GM12878 (cell line): ENCODE results near the gene BBS9. TPM values are rescaled to one million over a fixed set of nuclear protein-coding genes. Genes with fewer than 3 reads are reported as not detected.

Experiments used
- ATAC-seq: fragments of 200-7000 bp; cut with Tn5 transposase; 3 replicates; pipeline ENCODE4 v1.9.1; 2020; ENCODE audit warnings: mild to moderate bottlenecking, moderate library complexity
- BruUV-seq: library from RNA; stranded (reverse); fragments of 400-500 nt; replicated peaks from 2 replicates; lab custom pipeline; 2021; lab: Mats Ljungman, UMichigan
- CTCF ChIA-PET: fragments of 300-600 bp; sonication (Branson Sonifier 250); formaldehyde crosslinking; extraction: SDS; loops from one replicate; lab custom pipeline; 2021; ENCODE audit warnings: inconsistent platforms; lab: Yijun Ruan, JAX
- POLR2A ChIA-PET: fragments of 350-600 bp; formaldehyde crosslinking; extraction: SDS; loops from one replicate; lab custom pipeline; 2021; ENCODE audit warnings: inconsistent platforms; lab: Charles Lee
- RAD21 ChIA-PET: fragments of 300-600 bp; sonication (Branson Sonifier 250); formaldehyde crosslinking; loops from one replicate; lab custom pipeline; 2023; ENCODE audit warnings: antibody characterized with exemption; ENCODE audit not compliant: unreplicated experiment; lab: Charles Lee
- SMC1A ChIA-PET: fragments of 300-600 bp; sonication (Branson Sonifier 250); formaldehyde crosslinking; loops from one replicate; lab custom pipeline; 2023; ENCODE audit not compliant: unreplicated experiment, uncharacterized antibody; lab: Charles Lee
- DNase-seq: peaks from one replicate; pipeline ENCODE4 v3.0.0-alpha.2; 2011; ENCODE audit warnings: low read depth, low spot score
- FAIRE-seq: peaks from 3 replicates; lab custom pipeline; 2011; peaks lifted over from hg19 to GRCh38; lab: Jason Lieb, UNC
- H2AFZ ChIP-seq: 2 replicates; pipeline ENCODE4 v1.6.0; 2011; ENCODE audit warnings: low read depth, low read length, control low read depth; ENCODE audit not compliant: control insufficient read depth
- H3K27ac ChIP-seq: 2 replicates; pipeline ENCODE4 v1.5.1; 2011; ENCODE audit warnings: control low read depth; ENCODE audit not compliant: control insufficient read depth, insufficient read depth
- H3K27me3 ChIP-seq, 2 experiments: replicated peaks in 1 of 2; 2 replicates each; pipeline versions ENCODE4 v1.6.0 to v1.6.1; 2011; ENCODE audit warnings: low read length in 1 of 2; ENCODE audit not compliant: control insufficient read depth in 2 of 2, insufficient read depth in 2 of 2
- H3K36me3 ChIP-seq, 2 experiments: 2 replicates each; pipeline ENCODE4 v1.5.1; 2011; ENCODE audit warnings: low read length in 1 of 2; ENCODE audit not compliant: control insufficient read depth in 2 of 2, insufficient read depth in 2 of 2
- H3K4me1 ChIP-seq: 2 replicates; pipeline ENCODE4 v1.6.1; 2011; ENCODE audit warnings: mild to moderate bottlenecking, low read length, moderate library complexity, mixed read lengths; ENCODE audit not compliant: control insufficient read depth, insufficient read depth
- H3K4me2 ChIP-seq: 2 replicates; pipeline ENCODE4 v1.6.0; 2011; ENCODE audit warnings: control low read depth; ENCODE audit not compliant: control insufficient read depth, insufficient read depth
- H3K4me3 ChIP-seq: fragments of 200-600 bp; sonication (generic); 2 replicates; pipeline ENCODE4 v1.5.1; 2016
- H3K79me2 ChIP-seq: 2 replicates; pipeline ENCODE4 v1.6.0; 2011; ENCODE audit warnings: low read length; ENCODE audit not compliant: control insufficient read depth, insufficient read depth
- H3K9ac ChIP-seq: 2 replicates; pipeline ENCODE4 v1.8.0; 2011; ENCODE audit warnings: low read length, control low read depth, mixed read lengths; ENCODE audit not compliant: control insufficient read depth, insufficient read depth
- H3K9me3 ChIP-seq: replicated peaks from 3 replicates; pipeline ENCODE4 v1.5.1; 2011; ENCODE audit warnings: mild to moderate bottlenecking, low read length; ENCODE audit not compliant: control insufficient read depth, insufficient read depth
- H4K20me1 ChIP-seq: 2 replicates; pipeline ENCODE4 v1.6.0; 2011; ENCODE audit not compliant: control insufficient read depth, insufficient read depth
- BCL3 ChIP-seq: IDR thresholded peaks from 2 replicates; pipeline ENCODE4 v1.6.1; 2011; ENCODE audit warnings: borderline replicate concordance, low read depth, mild to moderate bottlenecking, moderate library complexity, low read length; ENCODE audit not compliant: insufficient read depth, poor library complexity, severe bottlenecking
- CBX5 ChIP-seq: sonication (generic); IDR thresholded peaks from 2 replicates; pipeline ENCODE4 v1.6.1; 2016; ENCODE audit warnings: low read depth, moderate library complexity, mild to moderate bottlenecking, inconsistent platforms
- CEBPB ChIP-seq, 2 experiments: fragments of 150-350 bp in 1 of 2; IDR thresholded peaks; 2 replicates each; pipeline ENCODE4 v1.6.1; 2012 to 2014; ENCODE audit warnings: low read depth in 2 of 2, low read length in 2 of 2, borderline replicate concordance in 1 of 2, inconsistent platforms in 1 of 2
- CREB1 ChIP-seq: IDR thresholded peaks from 2 replicates; pipeline ENCODE4 v1.6.1; 2012; ENCODE audit warnings: low read depth, mild to moderate bottlenecking, inconsistent platforms
- EGR1 ChIP-seq, 2 experiments: IDR thresholded peaks; 1 replicate in 1 of 2; 2 replicates in 1 of 2; pipeline ENCODE4 v1.6.1; 2011 to 2012; ENCODE audit warnings: low read depth in 2 of 2, low read length in 2 of 2, borderline replicate concordance in 1 of 2, mild to moderate bottlenecking in 1 of 2, moderate library complexity in 1 of 2
- EZH2 ChIP-seq: IDR thresholded peaks from 2 replicates; pipeline ENCODE4 v1.6.1; 2012; ENCODE audit warnings: low read depth, mild to moderate bottlenecking, control low read depth, inconsistent platforms, low read length, borderline replicate concordance; ENCODE audit not compliant: control insufficient read depth
- MEF2B ChIP-seq: fragments of 450-650 bp; IDR thresholded peaks from 2 replicates; pipeline ENCODE4 v1.6.1; 2018; ENCODE audit warnings: mild to moderate bottlenecking, moderate library complexity; ENCODE audit not compliant: partially characterized antibody, poor library complexity, severe bottlenecking
- RAD51 ChIP-seq: fragments of 450-650 bp; IDR thresholded peaks from 2 replicates; pipeline ENCODE4 v1.6.1; 2016; ENCODE audit warnings: moderate library complexity, mild to moderate bottlenecking, inconsistent platforms
- RCOR1 ChIP-seq: conservative IDR thresholded peaks from 2 replicates; pipeline ENCODE4 v1.6.1; 2012; ENCODE audit warnings: low read depth, low read length, improper control_type of control experiment
- RELB ChIP-seq: fragments of 450-650 bp; IDR thresholded peaks from 2 replicates; pipeline ENCODE4 v1.6.1; 2017; ENCODE audit warnings: low read depth, mild to moderate bottlenecking, moderate library complexity
- SUZ12 ChIP-seq: fragments of 200-600 bp; sonication (generic); IDR thresholded peaks from one replicate; pipeline ENCODE4 v1.6.1; 2018; ENCODE audit warnings: antibody characterized with exemption, mild to moderate bottlenecking; ENCODE audit not compliant: unreplicated experiment
- TCF12 ChIP-seq: IDR thresholded peaks from 2 replicates; pipeline ENCODE4 v1.6.1; 2011; ENCODE audit warnings: low read depth, mild to moderate bottlenecking, low read length
- ZBED1 ChIP-seq: IDR thresholded peaks from 2 replicates; pipeline ENCODE4 v1.6.1; 2016; ENCODE audit warnings: borderline replicate concordance
- WGBS: methylation state at CpG from one replicate; pipeline ENCODE4 v1.1.6; 2016; ENCODE audit warnings: low lambda C conversion rate; ENCODE audit not compliant: insufficient replicate concordance, insufficient coverage; ENCODE audit errors: missing lambda C conversion rate; 5-methylcytosine and 5-hydroxymethylcytosine counted together
- in situ Hi-C: fragments of 300-500 bp; cut with MboI; formaldehyde crosslinking; loops from 9 replicates; pipeline ENCODE4 v1.14.3; 2018; ENCODE audit warnings: mixed read lengths
- intact Hi-C: fragments of 100-400 bp; cut with micrococcal nuclease; formaldehyde crosslinking; loops from one replicate; pipeline ENCODE4 v1.14.2; 2022; ENCODE audit not compliant: unreplicated experiment
- polyA plus RNA-seq, 11 experiments: library from polyadenylated mRNA; depleted of rRNA in 4 of 11; unstranded in 6 of 11; stranded (reverse) in 5 of 11; fragments of >200 nt; fragmentation: Nextera tagmentation in 4 of 11; fragmentation: Illumina TruSeq in 1 of 11; extraction: Ambion mirVana in 4 of 11; extraction: Trizol in 1 of 11; gene quantifications; 1 replicate in 1 of 11; 2 replicates in 10 of 11; pipeline versions ENCODE4 v1.2.1 to v1.2.3, GENCODE V29; 2011 to 2016; ENCODE audit warnings: inconsistent platforms in 2 of 11, missing spikeins in 2 of 11, low read depth in 1 of 11
- total RNA-seq, 4 experiments: library from RNA; depleted of rRNA in 3 of 4; stranded (reverse); fragments of >200 nt in 3 of 4; fragmentation: Illumina TruSeq in 1 of 4; extraction: Trizol in 1 of 4; gene quantifications; 2 replicates each; pipeline versions ENCODE4 v1.2.1 to v1.2.3, GENCODE V29; 2013 to 2021

Gene BBS9
- total and polyA plus RNA-seq, 10 of the 15 experiments (the other 5 are each of a cell fraction or from before 2014, with no cell fraction given) = 1.2 to 5.6 (median 2.3) TPM

- TF ChIP-seq RCOR1 (no peak), EGR1 (IDR thresholded peaks at IDR 0.05; ENCODE audit: borderline replicate concordance in 1 of 2, low read depth in 2 of 2, low read length in 2 of 2) (no peak)
Observed at GRCh38 chr7:33087858-33088257, 41.5 kb upstream of the BBS9 start (continued).

- CTCF ChIA-PET = interaction anchor here (1.2 kb wide), 1 partner anchor 18 kb away, joined by 4 read pairs; no protein-coding TSS in a partner anchor
- ATAC-seq (no peak), FAIRE-seq (no peak), DNase-seq (no peak)
- H3K9me3 ChIP-seq = no peaks in the 10 kb centered on the region
- WGBS = 74% methylated on average over 7 of the region's 7 CpGs
- in situ Hi-C loops = no loop called here
- H3K27me3 ChIP-seq = no peaks in the 10 kb centered on the region
- intact Hi-C loops = no loop called here
- 0 out of 4 replicates have a peak, but pooled peaks cover 0 to 1% of the 10 kb centered on the region in 2 experiments for H3K36me3 ChIP-seq
- no peak overlapping the region for H2AFZ ChIP-seq
- RAD21 ChIA-PET = no interaction called here
- SMC1A ChIA-PET = no interaction called here
- H4K20me1 ChIP-seq = no peaks in the 10 kb centered on the region
- POLR2A ChIA-PET = no interaction called here
- H3K4me3 ChIP-seq = no peak overlapping the region
- no TSS peak for BruUV-seq
- no peaks in the 10 kb centered on the region for H3K79me2 ChIP-seq
- H3K27ac ChIP-seq = no peak overlapping the region
- no peak for TF ChIP-seq ZBED1
- H3K9ac ChIP-seq = no peak overlapping the region
- H3K4me2 ChIP-seq = no peak overlapping the region
- H3K4me1 ChIP-seq = no peaks in the 10 kb centered on the region
Observed at GRCh38 chr7:33089142-33089541, 40.2 kb upstream of the BBS9 start.

DNA sequence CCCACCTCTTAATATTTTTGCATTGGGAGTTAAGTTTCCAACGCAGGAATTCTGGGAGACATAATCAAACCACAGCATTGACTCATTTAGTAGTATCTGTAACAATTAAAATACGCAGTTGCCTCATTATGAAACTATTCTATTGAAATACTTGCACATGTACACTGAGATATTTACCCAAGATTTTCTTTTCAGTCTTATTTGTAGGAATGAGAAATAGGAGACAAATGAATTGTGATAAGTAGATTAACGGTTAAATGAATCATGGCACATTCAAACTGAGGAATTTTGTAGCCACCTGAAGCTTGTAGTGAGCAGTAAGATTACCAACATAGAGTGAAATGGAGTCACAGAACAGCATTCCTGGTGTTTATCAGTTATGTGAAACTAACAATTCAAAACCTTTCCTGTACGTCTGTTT, 38.2 kb upstream of the BBS9 start:
- in situ Hi-C loops = no loop called here
- no peaks in the 10 kb centered on the region for H3K79me2 ChIP-seq
- intact Hi-C loops = no loop called here
- H3K9me3 ChIP-seq = no peaks in the 10 kb centered on the region
- no peak overlapping the region for H3K27ac ChIP-seq
- H2AFZ ChIP-seq = no peak overlapping the region
- BruUV-seq = no TSS peak
- RAD21 ChIA-PET = no interaction called here
- H3K36me3 ChIP-seq = 0 out of 4 replicates have a peak, but pooled peaks cover 1 to 4% of the 10 kb centered on the region in 2 experiments
- FAIRE-seq (no peak), DNase-seq (no peak), ATAC-seq (no peak)
- POLR2A ChIA-PET = no interaction called here
- no peak overlapping the region for H3K4me2 ChIP-seq
- CTCF ChIA-PET = interaction anchor here (0.8 to 2.1 kb wide), 2 partner anchors 14 to 16 kb away, joined by 3 to 6 read pairs; no protein-coding TSS in a partner anchor
- H3K4me3 ChIP-seq = no peak overlapping the region
- SMC1A ChIA-PET = interaction anchor here (2.3 kb wide), 1 partner anchor 18 kb away, joined by 6 read pairs; no protein-coding TSS in a partner anchor
- WGBS = 81% methylated on average over 4 of the region's 4 CpGs
- H3K27me3 ChIP-seq = no peaks in the 10 kb centered on the region
- no peak overlapping the region for H3K9ac ChIP-seq
- H4K20me1 ChIP-seq = no peaks in the 10 kb centered on the region
- H3K4me1 ChIP-seq = no peaks in the 10 kb centered on the region
- no peak for TF ChIP-seq CREB1
- no peak for TF ChIP-seq RAD51
- no peak for TF ChIP-seq EZH2
- TF ChIP-seq CBX5 = no peak
- TF ChIP-seq TCF12 = no peak
- TF ChIP-seq RELB = no peak
- TF ChIP-seq MEF2B = no peak
- no peak for TF ChIP-seq BCL3
- no peak for TF ChIP-seq CEBPB (IDR thresholded peaks at IDR 0.05; ENCODE audit: borderline replicate concordance in 1 of 2, low read depth in 2 of 2, low read length in 2 of 2)
- no peak for TF ChIP-seq SUZ12
